ENCODE results near the gene EIF4ENIF1.

DNA sequence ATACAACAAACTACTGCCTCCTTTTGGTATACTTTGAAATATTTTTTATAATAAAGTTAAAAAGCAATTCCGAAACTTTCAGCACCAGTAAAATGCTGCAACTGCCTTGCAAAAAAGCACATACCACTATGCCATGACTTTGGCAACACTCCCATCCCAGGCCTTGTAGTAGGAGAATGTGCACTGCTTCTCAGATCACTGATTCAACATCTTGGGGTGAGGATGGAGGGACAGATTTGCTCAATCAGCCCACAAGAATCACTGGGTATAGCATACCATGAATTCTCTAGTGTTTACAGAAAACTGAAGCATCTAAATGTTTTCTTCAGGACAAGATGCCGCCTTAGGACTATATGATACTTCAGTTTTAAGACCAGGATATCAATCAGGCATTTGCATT, 14.9 kb downstream of the EIF4ENIF1 start:
- TF ChIP-seq CTCF (conservative IDR thresholded peaks at IDR 0.05 in 1 of 2, IDR thresholded peaks at IDR 0.05 in 1 of 2; ENCODE audit: low read depth in 1 of 2, low read length in 2 of 2): no peak
- no peak for TF ChIP-seq EZH2 (IDR thresholded peaks at IDR 0.05; ENCODE audit: low read length, missing control alignments)

Data from fibroblast of lung (primary cell).